T-helper 22 cell (primary cell): ENCODE results near the gene PAM.

Source experiments
- DNase-seq: peaks from one replicate; pipeline ENCODE4 v3.0.0-alpha.2; 2020; ENCODE audit warnings: low read depth

PAM gene

GRCh38 chr5:102815084-102815483, 60.0 kb downstream of the PAM start:
- DNase-seq: no peak

GRCh38 chr5:102815540-102816332, 60.6 kb downstream of the PAM start:
- DNase-seq: no peak

- no peak for DNase-seq
These were observed 63.2 kb downstream of the PAM start for GRCh38 chr5:102818345-102818744.

- DNase-seq: no peak
These were observed 63.8 kb downstream of the PAM start for GRCh38 chr5:102818934-102819333.

- no peak for DNase-seq
These were observed 64.5 kb downstream of the PAM start for GRCh38 chr5:102819634-102820033.

- no peak for DNase-seq
These were observed 68.4 kb downstream of the PAM start for GRCh38 chr5:102823441-102823874.

GRCh38 chr5:102826629-102827028, 71.5 kb downstream of the PAM start:
- DNase-seq: no peak

GRCh38 chr5:102830241-102830640, 75.1 kb downstream of the PAM start:
- no peak for DNase-seq

- no peak for DNase-seq
These were observed 77.3 kb downstream of the PAM start for GRCh38 chr5:102832445-102832844.

GRCh38 chr5:102833146-102833545, 78.0 kb downstream of the PAM start:
- no peak for DNase-seq

GRCh38 chr5:102834438-102834964, 79.4 kb downstream of the PAM start:
- no peak for DNase-seq

GRCh38 chr5:102835717-102836116, 80.6 kb downstream of the PAM start:
- DNase-seq: no peak

- DNase-seq: no peak
These were observed 85.9 kb downstream of the PAM start for GRCh38 chr5:102841021-102841420.

- no peak for DNase-seq
These were observed 88.9 kb downstream of the PAM start for GRCh38 chr5:102843997-102844396.

GRCh38 chr5:102845041-102845440, 89.9 kb downstream of the PAM start:
- no peak for DNase-seq

- no peak for DNase-seq
These were observed 95.4 kb downstream of the PAM start for GRCh38 chr5:102850503-102850902.

- no peak for DNase-seq
These were observed 98.6 kb downstream of the PAM start for GRCh38 chr5:102853680-102854079.

- no peak for DNase-seq
These were observed 100.7 kb downstream of the PAM start for GRCh38 chr5:102855681-102856388.

- no peak for DNase-seq
These were observed 101.3 kb downstream of the PAM start for GRCh38 chr5:102856389-102856777.

- DNase-seq: no peak
These were observed 102.1 kb downstream of the PAM start for GRCh38 chr5:102857076-102857818.

- no peak for DNase-seq
These were observed 103.1 kb downstream of the PAM start for GRCh38 chr5:102858221-102858620.

- no peak for DNase-seq
These were observed 103.7 kb downstream of the PAM start for GRCh38 chr5:102858808-102859207.

GRCh38 chr5:102860035-102860434, 104.9 kb downstream of the PAM start:
- DNase-seq: no peak
